Sciatic nerve (tissue), 2 donors: ENCODE results near the gene EXPH5. TPM values are rescaled to one million over a fixed set of nuclear protein-coding genes. Genes with fewer than 3 reads are reported as not detected.

ENCODE experiments used
- ATAC-seq: fragments of 200-7000 bp; cut with Tn5 transposase; one replicate; pipeline ENCODE4 v1.9.1; 2020; ENCODE audit warnings: mild to moderate bottlenecking, moderate library complexity
- DNase-seq: peaks from one replicate; pipeline ENCODE4 v3.0.0-alpha.2; 2020; ENCODE audit warnings: low spot score
- intact Hi-C: fragments of 100-400 bp; cut with DNase I; formaldehyde crosslinking; loops from one replicate; pipeline ENCODE4 v1.14.2; 2022
- total RNA-seq: library from RNA; stranded (reverse); fragmentation: NEBNext Ultra II Directional; extraction: Animal tissue kit (Norgen Biotek cat#: 25700); gene quantifications from one replicate; pipeline ENCODE4 v1.2.1, GENCODE V29; 2021
- donor health status: DM: no; HTN: no; CAD: no.
- donor health status: DM: no; HTN: no; CAD: no.

Gene EXPH5
- total RNA-seq, 1 donor from 2014 or later = 11.9 TPM

DNA sequence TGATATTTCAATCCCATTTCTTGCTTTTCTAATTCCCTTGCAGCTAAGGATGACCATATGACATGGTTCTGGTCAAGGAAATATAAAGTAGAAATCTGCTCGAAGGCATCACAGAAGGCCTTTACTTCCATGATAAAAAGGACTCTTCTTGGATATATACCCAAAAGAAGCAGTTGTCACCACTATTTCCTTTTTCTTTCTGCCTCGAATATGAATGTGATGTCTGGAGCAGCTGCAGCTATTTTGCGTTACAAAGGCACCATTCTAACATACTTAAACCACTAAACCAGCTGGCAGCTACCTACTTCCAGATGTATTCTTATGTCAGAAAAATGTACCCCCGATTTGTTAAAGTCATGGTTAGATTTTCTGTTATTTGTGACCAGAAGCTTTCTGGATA lies 18.9 kb downstream of the EXPH5 start:
- no peak for DNase-seq
- ATAC-seq = no peak
- intact Hi-C loops = no loop called here

DNA sequence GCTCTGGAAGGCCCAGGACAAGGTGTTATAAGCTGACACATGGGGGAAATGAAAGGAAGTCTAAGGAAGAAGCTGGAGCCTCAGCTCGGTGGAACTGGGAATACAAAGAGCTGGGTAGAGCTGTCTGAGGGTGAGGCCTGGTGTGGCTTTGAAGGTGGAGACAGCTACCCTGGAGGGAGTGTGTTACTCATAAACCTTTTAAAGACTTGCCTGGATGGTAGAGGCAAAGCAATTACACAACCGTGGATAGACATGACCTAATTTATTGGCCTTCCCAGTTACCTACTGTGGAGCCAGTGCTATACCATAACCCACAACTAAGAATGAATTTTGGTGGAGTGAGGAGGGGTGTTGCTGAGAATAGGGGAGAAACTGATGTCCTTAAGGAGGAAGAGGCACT lies 22.6 kb downstream of the EXPH5 start:
- DNase-seq (no peak), ATAC-seq (no peak)
- intact Hi-C loops = no loop called here

DNA sequence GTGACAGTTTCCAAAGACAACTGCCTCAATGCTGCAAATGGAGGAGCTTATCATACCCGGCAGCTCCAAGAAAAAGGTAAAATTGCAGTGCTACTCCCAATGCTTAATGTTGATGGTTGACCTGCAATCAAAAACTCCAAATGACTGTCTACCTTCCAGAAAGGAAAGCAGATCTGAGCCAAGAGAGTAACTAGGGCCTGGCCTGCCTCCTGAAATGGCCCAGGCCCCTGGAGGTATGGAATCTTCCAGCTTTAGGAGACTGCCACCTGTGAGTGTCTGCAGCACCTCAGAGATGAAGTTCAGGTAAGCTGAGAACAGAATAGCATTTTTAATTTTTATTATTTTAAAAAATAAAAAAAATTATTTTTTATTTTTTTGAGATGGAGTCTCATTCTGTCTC lies 23.7 kb downstream of the EXPH5 start:
- DNase-seq = no peak
- intact Hi-C loops = no loop called here

DNA sequence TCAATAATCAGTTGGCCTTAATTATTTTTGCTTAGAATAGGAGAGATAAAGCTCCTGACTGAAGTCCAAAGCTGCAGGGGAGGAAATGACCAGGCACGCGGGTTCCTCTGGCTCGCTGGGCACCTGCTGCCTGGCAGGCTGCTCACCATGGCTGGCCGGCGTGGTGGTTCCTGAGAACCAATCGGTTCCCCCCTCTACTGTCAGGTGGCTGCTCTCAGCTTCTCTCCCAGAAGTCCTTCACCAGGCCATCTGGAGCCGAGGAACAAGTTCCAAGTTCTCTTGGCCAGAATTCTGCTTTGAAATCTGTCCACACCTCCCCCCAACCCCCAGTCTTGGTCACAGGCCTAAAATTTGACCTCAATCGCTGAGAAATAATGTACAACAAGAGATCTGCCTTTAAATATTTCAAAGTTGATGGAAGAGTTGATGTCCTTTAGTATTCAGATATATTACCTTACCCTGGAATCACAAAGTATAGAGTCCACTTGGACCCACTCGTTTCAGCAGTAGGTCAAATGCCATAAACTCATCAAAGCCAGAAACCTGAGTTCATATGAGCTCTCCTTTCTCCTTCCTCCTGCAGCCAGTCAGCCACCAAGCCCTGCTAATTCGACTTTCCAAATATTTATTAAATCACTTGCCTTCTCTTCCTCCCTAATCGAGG lies 25.2 kb downstream of the EXPH5 start:
- intact Hi-C loops = no loop called here
- ATAC-seq (no peak), DNase-seq (no peak)

More for the DNA sequence above, 23.7 kb downstream of the EXPH5 start:
- no peak for ATAC-seq

DNA sequence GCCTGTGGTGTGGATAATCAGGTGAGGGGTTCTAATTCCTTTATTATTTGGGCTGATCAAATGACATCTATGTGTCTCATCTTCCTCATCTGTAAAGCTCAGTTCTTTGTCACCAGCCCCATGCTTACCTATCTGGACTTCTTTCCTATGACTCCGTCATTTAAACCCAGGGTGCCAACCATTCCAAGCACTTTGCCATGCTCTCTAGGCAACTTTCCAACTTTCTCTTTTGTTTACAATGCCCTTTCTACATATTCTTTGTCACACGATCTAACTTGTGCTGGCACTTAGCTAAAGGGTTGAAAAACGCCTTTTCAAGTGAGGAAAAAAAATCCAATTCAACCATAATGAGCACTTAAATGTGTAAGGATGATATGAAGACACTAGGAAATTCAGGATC lies 27.9 kb downstream of the EXPH5 start:
- intact Hi-C loops = no loop called here
- ATAC-seq (no peak), DNase-seq (no peak)

DNA sequence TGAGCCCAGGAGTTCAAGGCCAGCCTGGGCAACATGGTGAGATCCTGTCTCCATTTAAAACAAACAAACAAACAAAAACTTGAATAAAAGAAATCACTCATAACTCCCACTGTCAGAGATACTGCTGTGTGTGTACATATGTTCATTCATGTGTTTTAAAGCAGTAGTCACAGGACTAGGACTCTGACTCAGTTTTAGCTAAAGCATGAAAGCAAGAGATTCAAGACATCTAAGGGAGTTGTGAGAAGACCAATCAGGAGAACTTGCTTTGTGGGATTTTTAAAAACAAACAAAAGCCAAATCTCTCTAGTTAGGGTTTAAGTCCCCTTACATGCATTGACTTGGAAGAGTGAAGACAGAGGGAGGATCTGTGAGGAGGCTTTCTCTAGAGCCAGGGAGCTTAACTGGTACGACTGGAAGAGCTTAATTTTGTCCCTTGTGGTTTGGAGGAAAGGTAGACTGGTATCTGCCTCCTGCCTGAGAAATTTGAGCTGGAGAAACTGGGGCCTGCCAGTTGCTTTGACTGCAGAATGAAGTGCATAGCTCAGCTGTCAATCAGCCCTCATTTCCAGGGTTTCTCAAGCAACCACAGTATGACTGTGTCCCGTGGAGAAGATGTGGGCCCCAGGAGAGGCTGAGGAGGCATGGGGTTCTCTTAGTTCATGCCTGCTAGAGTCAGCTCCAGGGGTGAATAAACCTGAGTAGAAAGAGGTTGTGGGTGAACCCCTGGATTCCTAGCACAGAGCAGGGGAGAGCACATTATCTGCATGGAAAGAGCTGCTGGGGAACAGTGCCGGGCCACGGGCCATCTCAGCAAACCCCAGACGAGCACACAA lies 30.6 kb downstream of the EXPH5 start:
- no peak for DNase-seq
- no peak for ATAC-seq
- intact Hi-C loops = no loop called here

DNA sequence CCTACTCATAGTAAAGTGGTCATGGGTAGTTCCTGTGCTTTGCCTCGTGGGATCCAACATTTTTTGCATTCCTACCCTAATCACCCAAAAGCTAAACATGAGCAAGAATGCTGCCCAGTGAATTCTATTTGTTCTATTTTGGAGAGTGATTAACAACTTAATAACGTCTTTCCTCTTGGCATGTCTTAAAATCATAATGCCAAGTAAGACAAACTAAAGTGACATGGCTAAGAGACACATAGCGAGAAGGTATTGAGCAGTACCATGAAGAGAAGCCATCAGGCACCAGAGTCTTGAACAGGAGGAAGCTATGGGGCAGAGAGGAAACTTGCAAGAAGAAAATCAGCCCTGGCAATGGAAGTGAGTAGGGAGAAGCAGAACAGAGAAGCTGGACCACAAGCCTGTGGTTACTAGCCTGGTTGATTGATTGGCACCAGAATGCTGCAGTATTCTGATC lies 32.0 kb downstream of the EXPH5 start:
- DNase-seq (no peak), ATAC-seq (no peak)
- intact Hi-C loops = no loop called here

DNA sequence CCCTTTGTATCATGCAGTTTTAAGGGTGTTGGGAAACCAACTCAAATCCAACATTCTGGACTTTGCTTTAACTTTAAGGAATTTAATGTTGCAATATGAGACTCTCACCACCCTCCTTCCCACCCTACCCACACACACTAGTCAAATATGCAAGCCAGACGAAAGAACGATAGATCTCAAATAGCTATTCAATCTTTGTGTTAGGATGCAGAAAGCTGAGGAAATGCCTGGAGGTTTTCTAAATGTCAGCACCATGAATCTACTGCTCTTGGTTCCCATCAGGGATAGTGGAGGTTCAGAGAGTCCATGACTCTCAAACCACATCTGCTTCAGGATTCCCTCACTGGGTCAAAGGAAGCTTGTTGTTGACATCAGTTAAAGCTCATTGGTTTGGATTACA lies 33.7 kb downstream of the EXPH5 start:
- intact Hi-C loops = no loop called here
- ATAC-seq = no peak
- no peak for DNase-seq

DNA sequence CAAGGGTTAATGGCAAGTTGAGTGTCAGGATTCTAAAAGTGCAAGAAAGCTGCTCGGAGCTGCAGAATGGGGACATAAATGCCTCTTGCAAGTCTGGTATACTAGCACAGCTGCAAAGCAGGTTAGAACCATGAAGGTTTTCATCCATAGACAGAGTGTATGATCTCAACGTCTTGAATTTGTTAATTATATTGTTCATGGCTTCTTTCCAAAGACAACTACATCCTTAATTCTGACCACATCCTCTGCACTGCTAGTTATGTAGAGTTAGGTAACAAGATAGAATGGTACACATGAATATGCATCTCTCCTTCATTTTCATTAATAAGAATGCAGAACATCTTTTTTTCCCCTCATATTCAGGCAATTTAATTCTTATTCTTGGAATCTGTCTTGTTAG lies 34.2 kb downstream of the EXPH5 start:
- ATAC-seq (no peak), DNase-seq (no peak)
- intact Hi-C loops = no loop called here

DNA sequence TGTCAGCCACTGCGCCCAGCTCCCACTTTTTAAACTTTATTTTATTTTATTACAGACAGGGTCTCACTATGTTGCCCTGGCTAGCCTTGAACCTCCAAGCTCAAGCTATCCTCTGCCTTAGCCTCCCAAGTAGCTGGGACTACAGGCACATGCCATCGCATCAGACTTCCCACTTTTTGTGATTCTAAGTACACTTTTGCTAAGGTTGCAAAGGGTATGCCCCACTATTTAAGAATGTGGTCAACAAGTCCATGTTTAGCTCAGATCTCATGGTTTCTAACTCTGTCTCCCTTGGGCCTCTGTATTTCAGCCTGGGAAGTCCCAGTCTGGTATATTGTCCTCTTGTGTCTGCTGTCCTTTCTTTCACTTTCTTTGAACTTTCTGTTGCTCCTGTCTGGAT lies 35.3 kb downstream of the EXPH5 start:
- intact Hi-C loops = no loop called here
- DNase-seq (no peak), ATAC-seq (no peak)

DNA sequence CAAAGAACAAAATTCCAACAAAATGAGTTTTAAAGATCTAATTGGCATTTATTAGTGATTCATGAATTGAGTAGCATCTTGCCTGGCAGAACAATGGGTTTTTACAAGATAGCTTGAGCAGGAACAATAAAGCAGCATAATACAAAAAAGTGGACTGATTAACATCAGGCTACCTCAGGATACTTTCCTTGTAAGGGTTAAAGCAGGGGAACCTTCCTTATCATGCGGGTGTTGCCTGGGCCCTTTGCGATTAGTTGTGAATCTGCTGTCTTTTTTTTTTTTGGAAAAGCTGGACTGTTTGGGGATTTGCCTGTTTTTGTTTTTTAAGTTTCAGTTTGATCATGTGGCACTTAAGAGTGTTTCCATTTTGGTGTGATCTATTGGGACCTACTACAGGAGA lies 37.5 kb downstream of the EXPH5 start:
- intact Hi-C loops = no loop called here
- no peak for DNase-seq
- ATAC-seq = no peak

DNA sequence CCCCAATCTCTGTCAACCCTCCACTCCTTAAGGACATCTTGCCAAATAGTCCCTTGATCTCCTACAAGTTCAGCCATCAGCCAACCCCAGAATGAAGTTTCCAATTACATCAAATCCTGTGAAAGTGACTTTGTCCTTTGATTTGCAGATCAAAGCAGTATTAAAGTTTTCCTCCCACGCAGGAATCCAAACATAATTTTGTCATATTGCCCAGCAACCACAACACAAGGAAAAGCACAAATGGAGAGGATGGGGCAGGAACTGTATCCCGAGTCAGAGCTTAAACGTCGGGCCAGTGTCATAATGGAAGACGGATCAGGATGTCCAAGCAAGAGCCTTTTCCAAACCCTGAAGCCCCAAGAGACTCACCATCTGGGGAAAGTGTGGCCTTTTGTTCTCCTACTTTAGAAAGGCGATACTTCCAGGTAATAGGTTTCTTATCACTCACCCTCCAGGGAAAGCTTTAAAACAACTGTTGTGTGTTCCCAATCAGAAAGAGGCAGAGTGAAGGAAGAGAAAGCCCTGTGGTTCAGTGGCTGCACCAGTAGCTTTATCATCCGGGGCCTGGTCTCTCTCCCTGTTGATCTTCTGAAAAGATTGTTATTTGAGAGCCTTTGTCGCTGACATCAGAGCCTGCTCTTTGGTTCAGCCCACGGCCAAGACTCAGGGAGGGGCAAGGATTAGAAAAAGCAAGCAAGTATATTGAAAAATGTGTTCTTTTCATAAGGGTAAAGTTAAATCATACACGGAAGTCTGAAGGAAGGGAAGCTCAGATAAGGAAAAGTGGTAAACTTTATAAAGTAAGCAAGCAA lies 41.7 kb downstream of the EXPH5 start:
- DNase-seq (no peak), ATAC-seq (no peak)

DNA sequence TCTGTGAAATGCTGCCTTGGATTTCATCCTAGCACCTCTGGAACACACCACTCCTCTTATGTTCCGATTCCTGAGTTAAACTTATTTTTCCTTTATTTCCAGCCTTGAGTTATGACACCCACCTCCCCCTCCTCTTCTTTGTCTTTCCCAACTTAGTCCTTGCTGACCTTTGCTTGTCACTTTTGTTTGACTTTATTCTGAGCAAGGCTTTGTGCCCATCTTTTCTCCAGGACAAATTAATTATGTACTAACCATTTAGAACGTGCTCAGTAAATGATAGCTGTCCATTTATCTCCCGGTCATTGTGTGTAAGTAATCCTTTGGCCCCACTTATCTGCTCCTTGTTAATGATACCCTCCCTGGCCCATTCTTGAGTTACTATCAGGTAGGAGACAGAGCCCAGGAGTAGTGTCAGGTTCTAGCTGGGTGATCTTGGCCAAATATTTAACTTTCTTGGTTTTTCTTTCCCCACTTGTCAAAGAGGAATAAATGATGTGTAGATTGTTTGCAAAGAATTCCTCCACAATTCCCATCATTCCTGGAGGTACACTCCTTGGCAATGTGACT lies 44.2 kb downstream of the EXPH5 start:
- DNase-seq (no peak), ATAC-seq (no peak)
- intact Hi-C loops = no loop called here

More for the DNA sequence above, 41.7 kb downstream of the EXPH5 start:
- intact Hi-C loops = no loop called here

DNA sequence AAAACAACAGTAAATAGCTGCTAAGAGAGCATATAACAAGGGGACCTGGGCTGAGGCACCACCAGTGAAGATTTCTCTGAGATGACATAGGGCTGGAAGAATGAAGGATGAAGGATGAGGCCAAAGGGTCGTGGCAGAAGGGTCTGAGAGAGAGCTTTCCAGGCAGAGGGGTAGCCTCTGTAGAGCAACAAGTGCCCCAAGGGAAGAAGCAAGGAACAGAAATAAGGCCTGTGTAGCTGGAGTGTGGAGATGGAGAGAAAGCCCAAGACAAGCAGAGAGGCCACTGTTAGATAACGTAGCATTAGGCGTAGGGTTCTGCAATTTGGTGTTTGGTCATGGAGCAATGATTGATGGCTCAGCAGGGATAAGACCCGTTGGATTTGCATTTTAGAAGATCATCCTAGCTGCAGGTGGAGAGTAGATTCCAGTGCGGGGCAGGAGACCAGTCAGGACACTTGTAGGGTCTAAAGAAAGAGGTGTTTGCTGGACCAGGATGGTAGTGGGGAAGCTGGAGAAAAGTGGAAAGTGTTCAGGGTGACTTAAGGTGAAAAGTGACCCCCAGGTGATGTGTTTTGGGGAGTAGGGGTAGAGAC lies 47.6 kb downstream of the EXPH5 start:
- no peak for DNase-seq
- no peak for ATAC-seq
- intact Hi-C loops = no loop called here

DNA sequence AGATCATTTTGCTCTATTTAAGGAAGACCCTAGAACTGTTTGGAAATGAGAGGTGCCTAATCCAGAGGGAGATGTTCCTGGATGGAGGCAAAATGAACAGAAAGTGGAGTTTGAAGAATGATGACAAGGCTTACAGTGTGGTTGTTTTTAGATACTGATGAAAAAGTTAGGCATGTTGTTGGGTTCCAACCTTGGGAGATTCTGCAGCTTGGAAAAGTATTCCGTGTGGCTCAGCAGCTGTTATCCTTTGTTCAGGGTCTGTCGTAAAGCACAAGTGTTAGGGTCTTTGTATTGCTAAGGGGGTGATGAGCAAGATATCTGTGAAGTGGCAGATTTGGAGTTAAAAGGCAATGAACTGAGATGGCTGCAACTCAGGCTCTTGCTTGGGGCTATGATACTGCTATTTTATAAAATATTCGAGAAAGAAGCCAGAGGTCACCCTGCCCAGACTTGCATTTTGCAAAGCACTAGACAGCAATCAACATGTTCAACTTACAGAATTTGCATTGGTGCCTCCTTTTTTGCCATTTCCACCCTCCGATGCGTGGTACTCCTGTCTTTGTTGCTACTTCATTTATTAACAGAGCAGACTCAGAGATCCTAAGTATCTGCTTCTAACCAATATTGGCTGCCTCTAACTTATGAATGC lies 50.1 kb downstream of the EXPH5 start:
- no peak for DNase-seq
- ATAC-seq = no peak
- intact Hi-C loops = no loop called here

DNA sequence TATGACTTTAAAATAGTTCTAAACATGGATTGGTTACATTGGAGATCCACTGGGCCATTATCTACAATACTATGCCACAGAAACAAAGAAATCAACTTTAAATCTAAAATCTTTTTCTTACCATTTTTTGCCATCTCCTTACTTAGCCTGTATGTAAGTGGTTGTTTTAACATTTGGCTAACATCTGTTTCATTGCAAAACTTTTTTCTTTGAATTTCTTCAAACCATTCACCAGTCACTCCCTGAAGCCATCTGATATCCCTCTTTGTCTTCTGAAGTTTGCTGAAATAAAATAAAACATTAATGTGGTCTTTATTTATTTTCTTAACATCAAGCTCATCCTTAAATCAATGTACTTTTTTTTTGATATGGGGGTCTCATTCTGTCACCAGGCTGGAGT lies 52.0 kb downstream of the EXPH5 start:
- intact Hi-C loops = no loop called here
- no peak for DNase-seq
- no peak for ATAC-seq

DNA sequence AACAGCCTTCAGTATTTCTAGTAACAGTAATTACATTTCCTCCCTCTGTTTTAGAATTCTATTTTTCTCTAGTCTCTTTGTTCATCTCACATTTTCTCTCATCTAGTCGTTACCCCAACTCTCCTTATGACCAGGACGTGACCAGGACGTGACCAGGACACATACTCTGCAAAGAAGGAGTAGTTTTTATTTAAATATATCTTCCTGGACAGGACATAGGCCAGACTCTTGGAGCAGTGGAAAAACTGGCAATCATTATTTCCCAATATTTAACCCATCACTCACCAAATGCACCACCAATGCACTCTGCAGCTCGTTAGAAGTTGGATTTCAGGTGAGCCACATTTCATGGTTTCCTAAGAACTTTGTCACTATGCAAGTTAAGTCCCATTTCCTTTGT lies 55.1 kb downstream of the EXPH5 start:
- intact Hi-C loops = no loop called here
- no peak for ATAC-seq
- DNase-seq = no peak

DNA sequence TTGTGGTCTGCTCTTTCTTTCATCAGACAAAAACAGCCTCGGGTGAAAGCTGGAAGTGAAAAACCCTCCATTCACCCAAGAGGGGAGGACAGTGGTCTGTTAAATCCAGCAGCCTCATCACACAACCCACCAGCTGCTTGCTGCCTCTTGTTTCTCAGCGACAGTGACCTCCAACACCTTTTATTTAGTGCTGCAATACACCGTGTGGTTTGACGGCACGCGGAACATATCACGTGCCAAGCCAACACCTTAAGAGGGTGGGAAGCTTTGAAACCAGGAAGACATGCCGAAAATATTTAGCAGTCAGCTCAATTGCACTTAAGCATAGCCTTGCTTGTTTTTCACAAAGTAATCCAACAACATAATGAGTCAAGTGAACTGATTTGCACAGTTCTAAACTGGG lies 55.5 kb downstream of the EXPH5 start:
- ATAC-seq = no peak
- DNase-seq = no peak
- intact Hi-C loops = no loop called here

DNA sequence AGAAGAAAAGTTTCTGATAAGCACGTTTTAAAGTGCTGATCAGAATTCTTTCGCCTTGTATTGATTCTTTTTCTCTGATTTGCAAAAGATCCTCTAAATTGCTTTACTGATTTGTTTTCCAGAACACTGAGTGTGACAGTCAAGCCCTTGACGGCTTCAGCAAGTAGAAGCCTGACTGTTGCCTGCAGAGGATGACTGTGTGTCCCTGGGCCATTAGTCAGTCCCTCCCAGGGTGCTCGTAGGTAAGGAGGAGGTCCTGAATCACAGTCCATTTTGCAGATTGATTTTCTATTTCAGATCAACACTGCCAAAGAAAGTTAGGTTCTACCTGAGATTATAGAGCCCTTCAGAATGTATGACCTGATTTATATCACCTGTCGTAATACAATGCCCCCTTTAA lies 56.8 kb downstream of the EXPH5 start:
- intact Hi-C loops = no loop called here
- no peak for ATAC-seq
- DNase-seq = no peak
